GM12878 (cell line): ENCODE results near the gene HIP1. TPM values are rescaled to one million over a fixed set of nuclear protein-coding genes. Genes with fewer than 3 reads are reported as not detected.
A peak's percentile ranks its signal among the peaks of the same experiment; 100 is the strongest.

ENCODE experiments used
- BCL3 ChIP-seq: IDR thresholded peaks from 2 replicates; pipeline ENCODE4 v1.6.1; 2011; ENCODE audit warnings: borderline replicate concordance, low read depth, mild to moderate bottlenecking, moderate library complexity, low read length; ENCODE audit not compliant: insufficient read depth, poor library complexity, severe bottlenecking
- CHD4 ChIP-seq: fragments of 200-600 bp; sonication (generic); IDR thresholded peaks from 2 replicates; pipeline ENCODE4 v1.6.1; 2016; ENCODE audit warnings: mild to moderate bottlenecking
- E2F8 ChIP-seq: fragments of 450-650 bp; IDR thresholded peaks from 2 replicates; pipeline ENCODE4 v1.6.1; 2018; ENCODE audit warnings: mild to moderate bottlenecking, low read depth, moderate library complexity; ENCODE audit not compliant: partially characterized antibody
- EED ChIP-seq: sonication (generic); IDR thresholded peaks from 2 replicates; pipeline ENCODE4 v1.6.1; 2016; ENCODE audit warnings: antibody characterized with exemption, low read depth
- ETV6 ChIP-seq, 2 experiments: fragments of 450-650 bp in 1 of 2; IDR thresholded peaks in 1 of 2; conservative IDR thresholded peaks in 1 of 2; 2 replicates each; pipeline ENCODE4 v1.6.1; 2014; ENCODE audit warnings: antibody characterized with exemption in 1 of 2, borderline replicate concordance in 1 of 2, low read depth in 1 of 2, mild to moderate bottlenecking in 1 of 2, moderate library complexity in 1 of 2
- EZH2 ChIP-seq: IDR thresholded peaks from 2 replicates; pipeline ENCODE4 v1.6.1; 2012; ENCODE audit warnings: low read depth, mild to moderate bottlenecking, control low read depth, inconsistent platforms, low read length, borderline replicate concordance; ENCODE audit not compliant: control insufficient read depth
- IKZF2 ChIP-seq, 2 experiments: fragments of 450-650 bp; IDR thresholded peaks; 2 replicates each; pipeline ENCODE4 v1.6.1; 2017; ENCODE audit warnings: mild to moderate bottlenecking in 2 of 2, moderate library complexity in 2 of 2
- MTA3 ChIP-seq: IDR thresholded peaks from 2 replicates; pipeline ENCODE4 v1.6.1; 2012; ENCODE audit warnings: low read length, inconsistent platforms, borderline replicate concordance
- PML ChIP-seq: IDR thresholded peaks from 2 replicates; pipeline ENCODE4 v1.6.1; 2012; ENCODE audit warnings: low read length, inconsistent platforms
- POU2F2 ChIP-seq: IDR thresholded peaks from 3 replicates; pipeline ENCODE4 v1.6.1; 2011; ENCODE audit warnings: low read depth, mild to moderate bottlenecking, low read length, borderline replicate concordance
- SMAD5 ChIP-seq: IDR thresholded peaks from 2 replicates; pipeline ENCODE4 v1.6.1; 2016; ENCODE audit warnings: antibody characterized with exemption, low read depth
- ZBED1 ChIP-seq: IDR thresholded peaks from 2 replicates; pipeline ENCODE4 v1.6.1; 2016; ENCODE audit warnings: borderline replicate concordance
- polyA plus RNA-seq, 11 experiments: library from polyadenylated mRNA; depleted of rRNA in 4 of 11; unstranded in 6 of 11; stranded (reverse) in 5 of 11; fragments of >200 nt; fragmentation: Nextera tagmentation in 4 of 11; fragmentation: Illumina TruSeq in 1 of 11; extraction: Ambion mirVana in 4 of 11; extraction: Trizol in 1 of 11; gene quantifications; 1 replicate in 1 of 11; 2 replicates in 10 of 11; pipeline versions ENCODE4 v1.2.1 to v1.2.3, GENCODE V29; 2011 to 2016; ENCODE audit warnings: inconsistent platforms in 2 of 11, missing spikeins in 2 of 11, low read depth in 1 of 11
- total RNA-seq, 4 experiments: library from RNA; depleted of rRNA in 3 of 4; stranded (reverse); fragments of >200 nt in 3 of 4; fragmentation: Illumina TruSeq in 1 of 4; extraction: Trizol in 1 of 4; gene quantifications; 2 replicates each; pipeline versions ENCODE4 v1.2.1 to v1.2.3, GENCODE V29; 2013 to 2021

HIP1 gene
- total and polyA plus RNA-seq, 10 of the 15 experiments (the other 5 are each of a cell fraction or from before 2014, with no cell fraction given) = 1.2 to 9.7 (median 3.2) TPM

DNA sequence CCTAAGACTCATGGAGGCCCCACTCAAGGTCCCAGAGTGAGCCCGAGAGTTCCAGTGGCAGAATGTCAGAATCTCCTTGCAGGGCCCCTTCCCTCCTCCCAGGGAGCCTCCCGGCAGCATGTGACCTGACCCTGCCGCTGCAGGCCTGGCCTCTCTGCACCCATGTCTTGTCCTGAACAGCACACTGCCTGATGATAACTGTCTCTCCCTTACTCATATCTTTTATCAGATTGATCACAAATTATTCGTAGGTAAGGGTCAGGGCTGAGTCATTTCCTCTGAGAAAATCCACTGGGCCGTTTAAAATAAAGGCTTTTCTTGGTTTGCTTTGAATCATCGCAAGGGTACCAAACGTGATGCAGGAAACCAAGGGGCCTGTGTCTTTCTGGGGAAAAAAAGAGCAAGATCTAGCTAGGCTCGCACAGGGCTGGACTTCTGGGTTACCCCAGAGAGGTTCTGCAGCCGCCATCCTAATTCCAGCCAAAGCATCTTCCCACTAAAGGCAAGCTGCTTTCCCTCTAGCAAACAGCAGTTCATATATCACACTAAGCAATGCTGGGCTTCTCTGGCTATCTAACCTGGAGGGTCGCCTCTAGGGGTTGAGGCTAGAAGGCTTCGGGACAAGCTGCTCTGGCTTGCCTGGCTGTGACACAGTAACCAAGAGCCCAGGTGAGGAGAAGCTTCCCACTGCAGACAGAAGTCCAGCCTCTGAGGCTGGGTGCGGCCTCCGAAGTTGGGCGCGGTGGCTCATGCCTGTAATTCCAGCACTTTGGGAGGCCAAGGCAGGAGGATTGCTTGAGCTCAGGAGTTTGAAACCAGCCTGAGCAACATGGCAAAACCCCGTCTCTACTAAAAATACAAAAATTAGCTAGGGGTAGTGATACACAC lies 141.8 kb downstream of the HIP1 start (continued):
- TF ChIP-seq POU2F2 (no peak), E2F8 (no peak), IKZF2 (IDR thresholded peaks at IDR 0.05) (no peak; a peak in 1 of 4 replicates), CHD4 (no peak), MTA3 (peak; percentile 36; the same call in 1 of the 2 replicates), EZH2 (no peak), SMAD5 (no peak), BCL3 (peak; percentile 37), PML (0 out of 2 replicates have a peak, but pooled peaks have one; percentile 22), EED (peak; percentile 58), ZBED1 (no peak), ETV6 (conservative IDR thresholded peaks at IDR 0.05 in 1 of 2, IDR thresholded peaks at IDR 0.05 in 1 of 2; ENCODE audit: borderline replicate concordance in 1 of 2, low read depth in 1 of 2) (peak in 1 of 2 experiments; percentile 92; a peak in 2 of 4 replicates)
